GM19351 (cell line): ENCODE data around the gene RAD51B.
A peak's percentile ranks its signal among the peaks of the same experiment; 100 is the strongest.

Source experiments
- ATAC-seq: cut with Tn5 transposase; IDR thresholded peaks from one replicate; pipeline ENCODE4 v1.9.1; 2021; ENCODE audit warnings: mild to moderate bottlenecking, moderate library complexity; ENCODE audit not compliant: unreplicated experiment

Gene RAD51B

GRCh38 chr14:68394118-68394763, 574.7 kb downstream of the RAD51B start:
- no peak for ATAC-seq

- ATAC-seq = no peak
Measured at GRCh38 chr14:68394764-68395143, 575.2 kb downstream of the RAD51B start.

- ATAC-seq = no peak
Measured at GRCh38 chr14:68395604-68396003, 576.0 kb downstream of the RAD51B start.

GRCh38 chr14:68396461-68396860, 576.9 kb downstream of the RAD51B start:
- ATAC-seq = no peak

- no peak for ATAC-seq
Measured at GRCh38 chr14:68397371-68397811, 577.8 kb downstream of the RAD51B start.

- ATAC-seq = no peak
Measured at GRCh38 chr14:68397822-68398221, 578.2 kb downstream of the RAD51B start.

GRCh38 chr14:68398370-68398769, 578.8 kb downstream of the RAD51B start:
- no peak for ATAC-seq

GRCh38 chr14:68399971-68400370, 580.4 kb downstream of the RAD51B start:
- ATAC-seq = no peak

GRCh38 chr14:68401317-68401716, 581.7 kb downstream of the RAD51B start:
- peak; percentile 13 for ATAC-seq

GRCh38 chr14:68401855-68402254, 582.3 kb downstream of the RAD51B start:
- peak; percentile 79 for ATAC-seq

GRCh38 chr14:68402525-68403101, 583.0 kb downstream of the RAD51B start:
- ATAC-seq = no peak

GRCh38 chr14:68403191-68404145, 583.9 kb downstream of the RAD51B start:
- ATAC-seq = no peak

GRCh38 chr14:68404146-68404527, 584.6 kb downstream of the RAD51B start:
- no peak for ATAC-seq

GRCh38 chr14:68404652-68405183, 585.1 kb downstream of the RAD51B start:
- no peak for ATAC-seq

GRCh38 chr14:68405961-68406360, 586.4 kb downstream of the RAD51B start:
- ATAC-seq = no peak

- ATAC-seq = no peak
Measured at GRCh38 chr14:68407285-68407684, 587.7 kb downstream of the RAD51B start.

GRCh38 chr14:68407825-68408224, 588.2 kb downstream of the RAD51B start:
- ATAC-seq = no peak

GRCh38 chr14:68408680-68409079, 589.1 kb downstream of the RAD51B start:
- ATAC-seq = peak; percentile 45

GRCh38 chr14:68409387-68409786, 589.8 kb downstream of the RAD51B start:
- no peak for ATAC-seq

GRCh38 chr14:68412505-68413465, 593.2 kb downstream of the RAD51B start:
- no peak for ATAC-seq
